G401.6 (cell line): ENCODE results near the gene CATSPERB.
"Not testable (repeated sequence)": the region's sequence is repeated elsewhere in the genome, so short reads cannot be mapped to it uniquely, and the experiment has no call there.

Experiments
- FAIRE-seq: peaks from 2 replicates; lab custom pipeline; 2012; peaks lifted over from hg19 to GRCh38; lab: Jason Lieb, UNC

CATSPERB gene

DNA sequence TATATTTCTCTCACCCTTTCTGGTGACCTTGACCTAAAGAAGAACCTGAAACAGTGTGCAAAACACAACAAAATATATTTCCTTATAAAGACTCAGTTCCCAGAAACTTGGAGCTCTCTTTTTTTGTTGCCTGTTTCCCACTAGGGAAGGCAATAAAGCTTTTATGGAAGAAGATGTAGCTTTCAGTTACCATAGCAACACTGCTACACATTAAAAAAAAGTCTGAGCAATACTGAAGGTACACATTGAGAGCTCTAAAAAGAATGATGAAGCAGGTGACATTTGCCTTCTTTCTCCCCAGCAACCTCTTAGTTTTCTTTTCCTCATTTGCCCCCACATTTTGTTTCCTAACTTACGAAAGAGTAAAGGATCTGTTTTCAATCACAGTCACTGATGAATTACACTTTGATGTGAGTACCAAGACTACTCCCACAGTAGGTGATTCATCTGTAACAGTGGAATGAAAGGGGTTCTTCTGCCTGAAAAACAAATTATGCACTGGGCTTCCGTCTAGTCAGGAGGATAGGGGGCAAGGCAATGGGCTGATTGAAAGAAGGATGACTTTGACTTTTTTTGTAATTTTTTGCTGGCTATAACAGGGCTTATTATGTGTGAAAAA, 1.1 kb upstream of the CATSPERB start:
- no peak for FAIRE-seq

DNA sequence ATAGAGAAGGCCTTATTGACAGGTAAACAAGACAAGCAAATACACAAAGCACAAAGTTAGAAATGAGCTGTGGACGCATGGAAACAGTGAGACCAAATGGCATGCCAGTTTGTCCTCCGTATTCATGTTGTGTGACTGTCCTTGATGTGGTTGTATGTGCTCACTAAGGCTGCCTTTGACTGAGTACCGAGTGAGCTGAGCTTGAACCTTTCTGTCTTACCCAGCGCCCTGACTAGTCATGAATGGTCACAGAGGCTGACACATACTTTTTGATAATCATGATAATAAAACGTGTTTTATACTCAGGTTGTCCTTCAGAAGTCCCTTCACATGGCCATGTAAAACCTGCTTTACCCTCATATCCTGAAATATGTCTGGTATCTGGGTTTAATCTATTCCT, 553 bp upstream of the CATSPERB start:
- no peak for FAIRE-seq

DNA sequence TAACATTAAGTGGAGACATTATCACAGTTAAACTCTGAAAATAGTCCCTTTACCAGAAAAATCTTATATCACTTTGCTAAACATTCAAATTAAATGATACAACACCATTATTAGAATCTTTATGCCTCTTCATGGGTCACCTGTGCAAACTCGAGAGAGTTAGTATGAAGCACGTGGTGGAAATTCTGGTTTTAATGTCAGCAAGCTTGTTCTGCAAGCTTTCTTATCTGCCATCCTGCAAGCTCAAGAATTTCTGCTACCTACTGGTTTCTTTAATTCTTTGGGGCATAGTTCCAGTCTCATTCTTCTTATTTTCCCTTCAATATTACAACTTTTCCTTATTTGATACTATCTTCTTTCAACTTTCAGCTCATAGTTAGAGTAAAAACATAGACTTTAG, 868 bp downstream of the CATSPERB start:
- FAIRE-seq, result no peak

DNA sequence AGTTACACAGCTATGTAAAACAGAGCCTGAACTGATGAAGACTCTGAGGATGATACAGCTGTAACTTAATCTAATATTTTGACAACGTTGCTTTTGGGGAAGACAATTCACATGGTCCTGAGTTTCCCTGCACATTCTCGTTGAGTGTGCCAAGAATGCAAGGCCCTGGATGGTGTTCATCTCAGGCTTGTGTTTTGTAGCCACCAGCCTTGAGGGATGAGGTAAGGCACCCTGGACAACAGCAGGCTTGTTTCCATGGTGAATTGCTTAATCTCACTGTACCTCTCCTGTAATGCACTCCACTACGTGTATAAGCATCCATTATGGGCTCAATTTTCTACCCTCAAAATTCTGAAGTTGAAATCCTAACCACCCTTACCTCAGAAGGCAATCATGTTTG, 2.1 kb downstream of the CATSPERB start:
- no peak for FAIRE-seq

DNA sequence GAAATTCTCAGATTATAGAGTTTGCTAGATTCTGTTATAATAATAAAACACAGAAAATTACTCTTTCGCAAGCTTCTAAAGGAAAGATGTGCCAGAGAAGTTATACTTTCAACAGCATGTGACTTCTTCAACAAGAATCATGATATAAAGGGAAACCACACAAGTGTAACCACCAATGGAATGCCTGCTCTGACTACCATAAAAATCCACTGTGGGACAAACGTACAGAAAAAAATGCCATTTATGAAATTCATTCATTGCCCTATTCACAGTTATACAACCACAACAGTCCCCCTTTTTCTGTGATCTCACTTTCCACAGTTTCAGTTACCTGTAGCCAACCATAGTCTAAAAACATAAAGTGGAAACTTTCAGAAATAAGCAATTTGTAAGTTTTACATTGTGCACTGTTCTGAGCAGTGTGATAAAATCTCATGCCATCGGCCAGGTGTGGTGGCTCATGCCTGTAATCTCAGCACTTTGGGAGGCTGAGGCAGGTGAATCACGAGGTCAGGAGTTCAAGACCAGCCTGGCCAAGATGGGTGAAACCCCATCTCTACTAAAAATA, 3.2 kb downstream of the CATSPERB start:
- no peak for FAIRE-seq

DNA sequence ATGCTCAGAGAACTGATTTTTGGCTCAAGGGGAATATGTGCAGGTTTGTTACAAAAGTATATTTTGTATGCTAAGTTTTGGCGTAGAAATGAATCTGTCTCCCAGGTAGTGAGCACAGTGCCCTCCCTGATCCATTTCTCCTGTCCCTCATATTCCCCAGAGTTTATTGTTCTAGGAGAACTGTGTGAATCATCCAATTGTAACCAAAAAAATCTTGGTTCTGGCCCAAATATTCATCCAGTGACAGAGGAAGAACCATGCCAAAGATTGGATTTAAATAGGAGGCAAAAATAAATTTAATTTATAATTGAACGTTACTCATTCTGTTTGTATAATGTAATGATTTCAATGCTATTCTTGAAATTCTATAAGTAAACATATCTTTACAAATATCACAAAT, 4.8 kb downstream of the CATSPERB start:
- no peak for FAIRE-seq

DNA sequence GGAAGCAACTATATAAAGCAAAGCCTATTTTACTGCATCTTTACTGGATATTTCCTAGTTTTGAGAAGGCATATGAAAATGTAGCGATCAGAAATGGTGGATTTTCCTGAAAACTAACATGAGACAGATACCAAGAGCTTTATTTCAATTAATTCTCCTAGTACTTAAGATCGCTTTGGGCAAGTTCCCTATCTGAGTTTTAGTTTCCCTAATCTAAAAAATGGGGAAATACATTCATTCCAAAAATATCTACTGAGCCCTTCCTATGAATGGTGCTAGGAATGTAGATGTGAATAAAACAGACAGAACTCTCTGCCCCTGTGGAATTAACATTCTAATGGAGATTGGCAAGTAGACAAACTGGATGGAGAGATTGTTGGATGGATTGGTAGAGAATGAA, 8.4 kb downstream of the CATSPERB start:
- FAIRE-seq, result no peak

DNA sequence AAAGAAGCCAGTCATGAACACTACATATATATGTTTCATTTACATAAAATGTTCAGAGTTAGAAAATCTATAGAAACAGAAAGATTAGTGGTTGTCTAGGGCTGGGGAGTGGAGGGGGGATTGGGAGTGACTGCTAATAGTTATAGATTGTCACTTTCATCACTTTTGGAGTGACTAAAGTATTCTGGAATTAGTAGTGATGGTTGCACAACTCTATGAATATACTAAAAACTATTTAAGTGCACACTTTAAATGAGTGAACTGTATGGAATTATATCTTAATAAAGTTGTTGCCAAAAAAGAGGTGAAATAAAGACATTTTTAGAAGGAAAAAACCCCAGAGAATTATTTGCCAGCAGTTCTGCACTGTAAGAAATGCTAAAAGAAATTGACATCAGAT, 9.5 kb downstream of the CATSPERB start:
- no peak for FAIRE-seq

DNA sequence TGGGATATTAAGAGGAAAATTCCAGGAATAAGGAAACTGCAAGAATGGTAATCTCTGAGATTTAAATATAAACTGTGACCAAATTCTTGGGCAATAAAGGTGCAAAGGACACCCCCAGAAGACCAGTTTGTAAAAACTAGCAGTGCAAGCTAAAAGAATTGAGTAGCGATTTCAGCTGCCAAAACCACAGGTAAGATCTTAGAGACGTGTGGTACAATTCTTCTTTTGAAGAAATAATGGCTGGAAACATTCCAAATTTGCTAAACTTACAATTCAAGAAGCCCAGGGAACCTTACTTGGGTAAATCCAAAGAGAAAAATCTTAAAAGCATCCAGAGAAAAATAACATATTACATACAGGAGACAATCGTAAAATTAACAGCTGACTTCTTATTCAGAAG, 12.0 kb downstream of the CATSPERB start:
- FAIRE-seq, result no peak

DNA sequence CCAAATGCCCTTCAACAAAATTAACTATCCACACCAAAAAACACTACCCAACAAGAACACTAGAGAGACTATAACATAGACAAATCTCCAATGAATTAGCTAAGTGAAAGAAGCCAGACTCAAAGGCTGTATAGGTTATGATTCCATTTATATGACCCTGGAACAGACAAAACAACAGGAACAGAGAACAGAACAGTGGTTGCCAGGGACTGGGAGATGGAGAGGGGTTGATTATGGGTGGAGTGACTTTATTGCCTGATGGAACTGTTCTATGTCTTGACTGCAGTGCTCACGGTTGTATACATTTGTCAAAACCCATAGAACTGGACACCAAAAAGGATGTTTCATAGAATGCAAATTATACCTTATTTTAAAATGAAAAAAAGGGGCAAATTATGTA, 14.9 kb downstream of the CATSPERB start:
- FAIRE-seq, result no peak

DNA sequence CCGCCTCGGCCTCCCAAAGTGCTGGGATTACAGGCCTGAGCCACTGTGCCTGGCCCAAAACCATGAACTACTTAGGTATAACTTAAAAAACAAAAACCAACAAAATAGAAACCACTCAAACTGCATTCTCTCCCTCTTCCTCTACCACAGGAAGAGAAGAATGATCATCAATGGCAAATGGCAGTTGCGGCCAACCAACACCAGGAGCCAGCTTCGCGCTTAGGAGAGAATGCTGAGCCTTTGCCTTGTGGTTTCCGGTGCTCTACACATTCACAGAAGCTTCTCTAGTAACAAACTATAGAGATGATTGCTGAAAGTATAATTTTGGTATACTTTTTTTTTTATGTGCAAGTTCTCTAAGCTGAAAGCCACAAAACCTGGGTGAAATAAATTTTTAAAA, 17.1 kb downstream of the CATSPERB start:
- no peak for FAIRE-seq

DNA sequence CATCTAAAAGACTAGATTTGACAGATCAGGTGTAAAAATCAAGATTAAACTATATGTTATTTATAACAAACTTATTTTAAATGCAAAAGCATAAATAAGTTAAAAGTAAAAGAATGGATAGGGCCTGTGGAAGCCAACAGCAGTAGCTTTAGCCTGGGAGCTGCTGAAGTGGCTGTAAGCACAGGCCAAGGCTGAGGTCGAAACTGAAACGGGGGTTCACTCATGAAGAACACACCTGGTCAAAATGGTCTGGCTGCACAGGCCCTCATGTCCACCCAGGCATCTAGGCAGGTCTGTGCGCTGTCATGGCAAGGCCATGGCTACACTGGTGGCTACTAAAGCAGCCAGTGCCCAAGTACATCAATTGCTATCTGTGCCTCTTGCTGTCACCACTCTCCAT, 23.1 kb downstream of the CATSPERB start:
- FAIRE-seq, result no peak

DNA sequence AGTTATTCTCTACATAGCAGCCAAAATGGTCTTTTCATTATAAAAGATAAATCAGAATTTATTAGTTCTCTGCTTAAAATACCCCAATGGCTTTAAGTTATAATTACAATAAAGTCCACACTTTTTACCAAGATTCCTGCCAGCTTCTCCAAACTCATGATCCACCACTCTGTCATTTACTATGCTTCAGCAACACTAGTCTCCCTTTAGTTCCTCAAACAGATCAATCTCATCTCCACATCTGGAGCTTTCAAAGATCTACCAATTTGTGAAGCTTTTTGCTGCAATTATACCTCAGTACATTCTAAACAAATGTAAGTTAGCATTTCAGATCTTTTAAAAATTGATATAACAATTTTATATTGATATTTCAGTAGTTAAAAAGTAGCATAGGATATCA, 24.9 kb downstream of the CATSPERB start:
- FAIRE-seq, result no peak

DNA sequence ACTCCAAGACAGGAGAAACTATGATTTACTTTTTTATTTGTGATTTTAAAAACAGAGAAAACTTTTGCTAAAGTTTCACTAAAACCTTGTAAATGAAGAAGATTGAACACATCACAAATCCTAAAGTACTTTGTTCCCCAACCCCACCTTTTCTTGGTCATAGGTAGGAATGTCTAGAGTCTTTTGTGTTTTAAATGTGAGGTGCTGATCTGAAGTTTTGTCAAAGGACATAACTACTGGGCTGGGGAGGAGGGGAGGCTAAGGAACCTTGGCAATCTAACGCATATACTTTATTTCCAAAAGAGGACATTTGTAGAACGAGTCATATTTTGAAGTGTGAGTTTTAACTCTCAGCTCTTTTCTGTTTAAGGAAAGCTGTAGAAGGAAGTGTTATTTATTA, 37.2 kb downstream of the CATSPERB start:
- FAIRE-seq, result no peak

DNA sequence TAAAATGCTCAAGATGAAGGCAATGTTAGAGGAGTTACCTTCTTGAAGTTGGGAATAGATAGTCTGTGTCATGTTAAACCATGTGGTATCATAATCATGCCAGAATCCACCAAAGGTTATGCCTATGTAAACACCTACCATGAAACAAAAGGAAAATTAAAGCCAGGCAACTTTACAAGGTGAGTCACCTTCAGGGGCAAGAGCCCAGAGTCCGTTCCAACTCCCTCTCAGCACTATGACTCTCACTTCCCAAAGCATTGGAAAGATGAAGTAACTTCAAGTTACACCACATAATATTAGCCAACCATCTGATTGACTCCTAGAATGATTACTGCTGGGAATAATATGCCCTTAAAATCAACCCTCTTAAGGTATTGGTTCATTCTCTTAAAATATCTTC, 38.5 kb downstream of the CATSPERB start:
- no peak for FAIRE-seq

DNA sequence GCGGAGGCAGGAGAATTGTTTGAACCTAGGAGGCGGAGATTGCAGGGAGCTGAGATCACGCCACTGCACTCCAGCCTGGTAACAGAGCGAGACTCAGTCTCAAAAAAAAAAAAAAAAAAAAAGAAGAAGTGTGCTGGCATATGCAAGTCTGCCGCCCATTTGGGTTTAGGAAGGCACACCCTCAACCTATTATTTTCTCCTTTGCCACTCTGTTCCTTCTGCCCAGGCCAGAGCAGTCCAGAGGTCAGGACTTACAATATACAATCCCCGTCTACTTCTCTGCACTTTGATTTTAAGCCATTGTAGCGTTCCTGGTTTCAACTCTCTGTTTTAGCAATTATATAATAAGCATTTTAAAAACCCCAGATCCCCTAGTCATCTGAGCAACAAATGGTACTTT, 39.8 kb downstream of the CATSPERB start:
- no peak for FAIRE-seq

DNA sequence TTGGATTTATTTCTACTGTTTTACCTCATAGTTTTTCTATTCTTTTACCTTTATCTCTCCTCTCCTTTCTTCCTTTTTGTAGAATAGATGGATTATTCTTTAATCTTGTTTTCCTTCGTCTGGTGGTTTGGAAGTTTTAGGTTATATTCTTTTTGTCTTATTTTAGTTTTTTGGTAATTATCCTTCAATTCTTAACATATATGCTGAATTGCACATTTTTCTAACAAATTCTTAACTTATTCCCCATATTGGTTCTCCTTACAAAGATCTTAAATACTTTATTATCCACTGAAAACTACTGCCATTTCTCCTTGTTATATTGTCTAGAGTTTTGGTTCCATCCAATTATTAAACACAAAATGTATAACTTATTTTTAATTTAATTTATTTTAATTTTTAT, 42.3 kb downstream of the CATSPERB start:
- FAIRE-seq, result no peak

DNA sequence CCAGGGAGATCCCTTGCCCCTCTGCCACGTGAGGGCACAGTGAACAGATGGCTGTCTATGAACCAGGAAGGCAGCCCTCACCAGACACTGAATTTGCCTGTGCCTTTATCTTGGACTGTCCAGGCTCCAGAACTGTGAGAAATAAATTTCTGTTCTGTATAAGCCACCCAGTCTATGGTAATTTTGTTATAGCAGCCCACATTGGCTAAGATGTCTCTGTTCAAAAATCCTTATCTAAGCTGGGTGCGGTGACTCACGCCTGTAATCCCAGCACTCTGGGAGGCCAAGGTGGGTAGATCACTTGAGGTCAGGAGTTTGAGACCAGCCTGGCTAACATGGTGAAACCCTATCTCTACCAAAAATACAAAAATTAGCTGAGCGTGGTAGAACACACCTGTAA, 44.5 kb downstream of the CATSPERB start:
- FAIRE-seq, result not testable (repeated sequence)

DNA sequence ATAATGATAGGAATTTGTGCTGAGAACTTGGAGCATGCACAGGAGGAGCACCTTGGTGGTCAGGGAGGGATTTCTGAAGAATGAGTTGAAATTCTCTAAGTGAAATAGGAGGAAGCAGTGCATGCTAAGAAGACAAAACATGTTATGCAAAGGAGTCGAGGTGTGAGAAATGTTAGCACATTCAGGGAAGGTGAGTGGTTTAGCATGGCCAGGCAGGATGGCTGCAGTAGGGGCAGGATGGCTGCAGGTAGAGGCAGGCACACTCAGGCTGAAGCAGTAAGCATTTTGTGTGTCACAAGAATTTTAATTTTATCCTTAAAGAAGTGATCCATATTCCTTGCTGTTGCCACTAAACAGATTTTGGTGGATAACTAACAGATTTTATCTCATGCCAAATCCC, 46.3 kb downstream of the CATSPERB start:
- FAIRE-seq, result no peak

DNA sequence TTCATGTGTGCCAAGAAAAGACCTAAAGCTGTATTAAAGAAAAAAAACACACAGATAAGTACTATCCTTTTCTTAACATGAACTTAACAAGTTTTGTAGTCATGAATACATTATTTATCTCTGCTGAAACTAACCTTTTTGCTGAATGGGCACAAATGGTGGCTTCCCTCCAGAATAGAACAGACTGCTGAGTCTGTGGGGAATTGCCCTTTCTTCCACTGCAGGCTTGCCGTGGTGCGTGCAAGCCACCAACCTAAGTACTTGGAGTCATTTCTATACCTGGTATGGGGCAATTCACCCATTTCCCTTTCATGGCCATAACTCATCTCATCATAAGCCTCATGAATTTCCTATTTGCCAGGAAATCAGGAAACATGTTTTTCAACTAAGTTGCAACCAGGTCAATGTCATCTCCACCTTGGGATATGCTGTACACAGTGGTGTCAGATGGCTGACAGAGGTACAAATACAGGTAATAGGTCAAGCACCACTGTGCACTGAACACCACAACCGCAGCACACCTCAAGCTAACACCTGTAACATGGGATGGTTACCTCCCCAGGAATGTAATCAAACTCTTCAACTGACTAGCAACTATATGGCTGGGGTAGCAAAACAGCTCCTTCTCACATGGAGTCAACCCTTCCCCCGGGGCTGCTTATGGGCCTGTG, 49.9 kb downstream of the CATSPERB start:
- no peak for FAIRE-seq

DNA sequence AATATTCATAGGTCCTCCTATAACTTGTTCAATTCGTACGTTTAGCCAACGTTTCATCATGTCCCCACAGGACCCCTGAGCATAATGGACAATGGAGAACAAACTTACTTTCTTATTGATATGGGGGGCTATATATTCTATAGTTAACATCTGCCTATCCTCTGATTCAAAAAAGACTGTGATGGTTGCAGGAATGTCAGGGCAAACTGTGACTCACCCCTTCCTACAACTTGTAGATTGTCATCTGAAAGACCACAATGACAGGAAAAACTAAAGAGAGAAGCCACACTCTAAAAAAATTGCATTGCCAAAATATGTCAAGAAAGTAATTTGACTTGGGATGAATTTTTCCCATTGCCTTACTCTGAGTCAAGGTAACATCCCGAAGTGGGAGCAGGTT, 50.8 kb downstream of the CATSPERB start:
- FAIRE-seq, result no peak

DNA sequence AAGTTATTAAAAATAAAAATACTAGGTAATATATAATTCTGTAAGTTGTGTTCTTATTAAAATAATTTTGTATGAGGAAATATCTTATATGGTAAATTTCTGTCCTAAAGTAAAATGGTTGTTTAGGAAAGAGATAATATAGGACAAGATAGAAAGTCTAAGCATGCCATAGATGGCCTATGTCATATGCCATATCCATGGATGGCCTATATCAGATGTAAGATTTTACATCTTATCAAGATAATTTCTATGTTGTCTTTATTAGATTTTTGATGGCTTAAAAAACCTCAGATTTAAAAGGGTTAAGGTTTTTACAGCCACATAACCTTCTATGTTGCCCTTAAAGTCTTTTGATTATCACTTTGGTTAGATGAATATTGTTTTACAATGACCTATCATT, 52.6 kb downstream of the CATSPERB start:
- peak; percentile 8 for FAIRE-seq

DNA sequence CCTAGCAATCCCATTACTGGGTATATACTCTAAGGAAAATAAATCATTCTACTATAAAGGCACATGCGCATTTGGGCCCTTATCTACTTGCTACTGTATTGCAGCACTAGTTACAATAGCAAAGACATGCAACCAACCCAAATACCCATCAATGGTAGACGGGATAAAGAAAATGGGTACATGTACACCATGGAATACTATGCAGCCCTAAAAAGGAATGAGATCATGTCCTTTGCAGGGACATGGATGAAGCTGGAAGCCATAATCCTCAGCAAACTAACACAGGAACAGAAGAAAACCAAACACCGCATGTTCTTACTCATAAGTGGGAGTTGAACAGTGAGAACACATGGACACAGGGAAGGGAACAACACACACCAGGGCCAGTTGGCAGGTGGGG, 54.2 kb downstream of the CATSPERB start:
- not testable (repeated sequence) for FAIRE-seq

DNA sequence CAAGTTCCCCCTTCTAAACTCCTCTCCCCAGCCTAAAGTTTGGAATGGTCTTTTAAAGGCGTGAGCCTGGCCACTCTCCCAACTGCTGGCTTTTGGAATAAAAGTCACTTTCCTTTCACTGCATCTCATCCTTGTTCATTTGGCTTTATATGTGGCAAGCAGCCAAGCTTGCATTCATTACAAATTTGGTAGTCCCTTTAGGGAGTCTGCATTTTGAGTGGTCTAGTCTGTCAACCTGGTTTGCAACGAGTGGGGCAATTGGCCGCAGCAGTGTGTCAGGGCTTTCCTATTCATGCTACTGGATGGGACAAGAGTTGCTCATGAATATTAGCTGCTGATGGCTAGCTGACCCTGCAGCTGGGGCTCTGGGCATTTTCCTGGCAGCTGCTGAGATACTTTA, 57.0 kb downstream of the CATSPERB start:
- FAIRE-seq, result no peak
